GM23338 (cell line): ENCODE results near the gene SORBS2. TPM values are rescaled to one million over a fixed set of nuclear protein-coding genes. Genes with fewer than 3 reads are reported as not detected.
"Not testable (repeated sequence)": the region's sequence is repeated elsewhere in the genome, so short reads cannot be mapped to it uniquely, and the experiment has no call there.

Experiments
- ATAC-seq: fragments of 200-7000 bp; cut with Tn5 transposase; 3 replicates; pipeline ENCODE4 v1.9.1; 2020
- DNase-seq: peaks from one replicate; pipeline ENCODE4 v3.0.0-alpha.2; 2015; ENCODE audit warnings: low spot score
- H2AFZ ChIP-seq: fragments of 200-600 bp; sonication (generic); 2 replicates; pipeline ENCODE4 v1.8.0; 2016; ENCODE audit warnings: antibody characterized with exemption, mild to moderate bottlenecking, moderate library complexity
- H3F3A ChIP-seq: fragments of 200-600 bp; sonication (generic); replicated peaks from 2 replicates; pipeline ENCODE4 v1.8.0; 2017; ENCODE audit warnings: antibody characterized with exemption, mixed run types, low read depth
- H3K27ac ChIP-seq: fragments of 200-600 bp; sonication (generic); 2 replicates; pipeline ENCODE4 v1.6.1; 2016; ENCODE audit warnings: low read depth
- H3K27me3 ChIP-seq: fragments of 200-600 bp; sonication (generic); 2 replicates; pipeline ENCODE4 v1.8.0; 2016; ENCODE audit warnings: mild to moderate bottlenecking, mixed run types, moderate library complexity; ENCODE audit not compliant: insufficient read depth
- H3K36me3 ChIP-seq: fragments of 200-600 bp; sonication (generic); 2 replicates; pipeline ENCODE4 v1.8.0; 2016; ENCODE audit warnings: mild to moderate bottlenecking; ENCODE audit not compliant: insufficient read depth
- H3K4me1 ChIP-seq: fragments of 200-600 bp; sonication (generic); 2 replicates; pipeline ENCODE4 v1.8.0; 2016; ENCODE audit warnings: mild to moderate bottlenecking, moderate library complexity; ENCODE audit not compliant: insufficient read depth
- H3K4me2 ChIP-seq: fragments of 200-600 bp; sonication (generic); 2 replicates; pipeline ENCODE4 v1.7.1; 2017; ENCODE audit warnings: mixed run types
- H3K4me3 ChIP-seq: fragments of 200-600 bp; sonication (generic); 2 replicates; pipeline ENCODE4 v1.6.1; 2016; ENCODE audit warnings: mixed run types
- H3K79me2 ChIP-seq: fragments of 200-600 bp; sonication (generic); replicated peaks from 2 replicates; pipeline ENCODE4 v1.8.0; 2017; ENCODE audit warnings: mild to moderate bottlenecking; ENCODE audit not compliant: insufficient read depth
- H3K9me2 ChIP-seq: fragments of 200-600 bp; sonication (generic); 2 replicates; pipeline ENCODE4 v1.8.0; 2017; ENCODE audit not compliant: insufficient read depth
- H4K20me1 ChIP-seq: fragments of 200-600 bp; sonication (generic); replicated peaks from 2 replicates; pipeline ENCODE4 v1.8.0; 2017; ENCODE audit warnings: mild to moderate bottlenecking; ENCODE audit not compliant: insufficient read depth
- H3K27ac Mint-ChIP-seq: 2 replicates; pipeline ENCODE4 v1.8.0; 2020; ENCODE audit warnings: inconsistent platforms, mild to moderate bottlenecking, moderate library complexity, mixed read lengths
- H3K27me3 Mint-ChIP-seq: 3 replicates; pipeline ENCODE4 v1.8.0; 2022; ENCODE audit warnings: low read depth, mild to moderate bottlenecking, moderate library complexity, mixed read lengths, inconsistent platforms; ENCODE audit not compliant: insufficient read depth, poor library complexity
- H3K36me3 Mint-ChIP-seq: 3 replicates; pipeline ENCODE4 v1.8.0; 2021; ENCODE audit warnings: low read depth, mild to moderate bottlenecking, inconsistent platforms, moderate library complexity, mixed read lengths
- H3K4me1 Mint-ChIP-seq: 3 replicates; pipeline ENCODE4 v1.8.0; 2020; ENCODE audit warnings: mild to moderate bottlenecking, inconsistent platforms, mixed read lengths
- H3K4me3 Mint-ChIP-seq: 3 replicates; pipeline ENCODE4 v1.8.0; 2021; ENCODE audit warnings: moderate library complexity, mild to moderate bottlenecking, inconsistent platforms, mixed read lengths
- H3K9me3 Mint-ChIP-seq: 3 replicates; pipeline ENCODE4 v1.8.0; 2020; ENCODE audit warnings: moderate library complexity, mild to moderate bottlenecking, inconsistent platforms, mixed read lengths
- CREB1 ChIP-seq: fragments of 250-450 bp; sonication (Bioruptor Pico); IDR thresholded peaks from 2 replicates; pipeline ENCODE4 v1.5.0; 2020; ENCODE audit warnings: low read depth, mild to moderate bottlenecking, moderate library complexity
- JUNB ChIP-seq: IDR thresholded peaks from one replicate; pipeline ENCODE4 v1.6.1; 2016; ENCODE audit warnings: antibody characterized with exemption; ENCODE audit not compliant: unreplicated experiment
- NANOG ChIP-seq: IDR thresholded peaks from 2 replicates; pipeline ENCODE4 v1.6.1; 2016; ENCODE audit warnings: antibody characterized with exemption, borderline replicate concordance
- STAT1 ChIP-seq: IDR thresholded peaks from one replicate; pipeline ENCODE4 v1.6.1; 2016; ENCODE audit warnings: antibody characterized with exemption; ENCODE audit not compliant: unreplicated experiment
- ZNF114 ChIP-seq: fragments of 250-450 bp; sonication (Bioruptor Pico); IDR thresholded peaks from 2 replicates; pipeline ENCODE4 v1.5.0; 2020; ENCODE audit warnings: mild to moderate bottlenecking, moderate library complexity
- ZNF331 ChIP-seq: fragments of 250-450 bp; sonication (Bioruptor Pico); IDR thresholded peaks from 2 replicates; pipeline ENCODE4 v1.5.0; 2020; ENCODE audit warnings: low read depth, mild to moderate bottlenecking, moderate library complexity
- polyA plus RNA-seq: library from polyadenylated mRNA; unstranded; fragments of >200 nt; fragmentation: Nextera tagmentation; extraction: Ambion mirVana; gene quantifications from 2 replicates; pipeline ENCODE4 v1.2.1, GENCODE V29; 2016
- total RNA-seq: library from RNA; depleted of rRNA; stranded (reverse); fragments of >200 nt; shearing (Covaris generic); gene quantifications from 2 replicates; pipeline ENCODE4 v1.2.3, GENCODE V29; 2014
- TF ChIP-seq, protein P1 (sequence below): fragments of 250-450 bp; sonication (Bioruptor Pico); IDR thresholded peaks from 2 replicates; pipeline ENCODE4 v1.5.0; 2020; ENCODE audit warnings: mild to moderate bottlenecking, moderate library complexity
- TF ChIP-seq, protein P2 (sequence below): IDR thresholded peaks from 2 replicates; pipeline ENCODE4 v1.6.1; 2016; ENCODE audit warnings: antibody characterized with exemption
- TF ChIP-seq, protein P3 (sequence below), 2 experiments: fragments of 200-600 bp in 1 of 2; sonication (generic) in 1 of 2; conservative IDR thresholded peaks; 2 replicates each; pipeline versions ENCODE4 v1.5.1 to v1.6.1; 2016 to 2017; ENCODE audit warnings: antibody characterized with exemption in 2 of 2, low read depth in 2 of 2, mild to moderate bottlenecking in 2 of 2, moderate library complexity in 1 of 2

SORBS2 gene
- total and polyA plus RNA-seq, 2 experiments from 2014 or later = 17.8 to 27.6 TPM

DNA sequence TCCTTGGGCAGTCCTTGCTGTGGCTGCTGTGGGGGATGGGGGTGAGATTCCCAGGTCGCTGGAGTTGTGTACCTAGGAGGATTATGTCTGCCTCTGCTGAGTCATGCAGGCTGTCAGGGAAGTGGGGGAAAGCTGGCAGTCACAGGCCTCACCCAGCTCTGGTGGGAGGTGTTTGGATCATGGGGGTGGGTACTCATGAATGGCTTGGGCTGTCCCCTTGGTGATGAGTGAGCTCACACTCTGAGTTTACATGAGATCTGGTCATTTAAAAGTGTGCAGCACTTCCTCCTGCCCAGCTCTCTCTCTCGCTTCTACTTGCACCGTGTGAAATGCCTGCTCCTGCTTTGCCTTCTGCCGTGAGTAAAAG lies 252.1 kb downstream of the SORBS2 start (continued):
- TF ChIP-seq, protein P1, sequence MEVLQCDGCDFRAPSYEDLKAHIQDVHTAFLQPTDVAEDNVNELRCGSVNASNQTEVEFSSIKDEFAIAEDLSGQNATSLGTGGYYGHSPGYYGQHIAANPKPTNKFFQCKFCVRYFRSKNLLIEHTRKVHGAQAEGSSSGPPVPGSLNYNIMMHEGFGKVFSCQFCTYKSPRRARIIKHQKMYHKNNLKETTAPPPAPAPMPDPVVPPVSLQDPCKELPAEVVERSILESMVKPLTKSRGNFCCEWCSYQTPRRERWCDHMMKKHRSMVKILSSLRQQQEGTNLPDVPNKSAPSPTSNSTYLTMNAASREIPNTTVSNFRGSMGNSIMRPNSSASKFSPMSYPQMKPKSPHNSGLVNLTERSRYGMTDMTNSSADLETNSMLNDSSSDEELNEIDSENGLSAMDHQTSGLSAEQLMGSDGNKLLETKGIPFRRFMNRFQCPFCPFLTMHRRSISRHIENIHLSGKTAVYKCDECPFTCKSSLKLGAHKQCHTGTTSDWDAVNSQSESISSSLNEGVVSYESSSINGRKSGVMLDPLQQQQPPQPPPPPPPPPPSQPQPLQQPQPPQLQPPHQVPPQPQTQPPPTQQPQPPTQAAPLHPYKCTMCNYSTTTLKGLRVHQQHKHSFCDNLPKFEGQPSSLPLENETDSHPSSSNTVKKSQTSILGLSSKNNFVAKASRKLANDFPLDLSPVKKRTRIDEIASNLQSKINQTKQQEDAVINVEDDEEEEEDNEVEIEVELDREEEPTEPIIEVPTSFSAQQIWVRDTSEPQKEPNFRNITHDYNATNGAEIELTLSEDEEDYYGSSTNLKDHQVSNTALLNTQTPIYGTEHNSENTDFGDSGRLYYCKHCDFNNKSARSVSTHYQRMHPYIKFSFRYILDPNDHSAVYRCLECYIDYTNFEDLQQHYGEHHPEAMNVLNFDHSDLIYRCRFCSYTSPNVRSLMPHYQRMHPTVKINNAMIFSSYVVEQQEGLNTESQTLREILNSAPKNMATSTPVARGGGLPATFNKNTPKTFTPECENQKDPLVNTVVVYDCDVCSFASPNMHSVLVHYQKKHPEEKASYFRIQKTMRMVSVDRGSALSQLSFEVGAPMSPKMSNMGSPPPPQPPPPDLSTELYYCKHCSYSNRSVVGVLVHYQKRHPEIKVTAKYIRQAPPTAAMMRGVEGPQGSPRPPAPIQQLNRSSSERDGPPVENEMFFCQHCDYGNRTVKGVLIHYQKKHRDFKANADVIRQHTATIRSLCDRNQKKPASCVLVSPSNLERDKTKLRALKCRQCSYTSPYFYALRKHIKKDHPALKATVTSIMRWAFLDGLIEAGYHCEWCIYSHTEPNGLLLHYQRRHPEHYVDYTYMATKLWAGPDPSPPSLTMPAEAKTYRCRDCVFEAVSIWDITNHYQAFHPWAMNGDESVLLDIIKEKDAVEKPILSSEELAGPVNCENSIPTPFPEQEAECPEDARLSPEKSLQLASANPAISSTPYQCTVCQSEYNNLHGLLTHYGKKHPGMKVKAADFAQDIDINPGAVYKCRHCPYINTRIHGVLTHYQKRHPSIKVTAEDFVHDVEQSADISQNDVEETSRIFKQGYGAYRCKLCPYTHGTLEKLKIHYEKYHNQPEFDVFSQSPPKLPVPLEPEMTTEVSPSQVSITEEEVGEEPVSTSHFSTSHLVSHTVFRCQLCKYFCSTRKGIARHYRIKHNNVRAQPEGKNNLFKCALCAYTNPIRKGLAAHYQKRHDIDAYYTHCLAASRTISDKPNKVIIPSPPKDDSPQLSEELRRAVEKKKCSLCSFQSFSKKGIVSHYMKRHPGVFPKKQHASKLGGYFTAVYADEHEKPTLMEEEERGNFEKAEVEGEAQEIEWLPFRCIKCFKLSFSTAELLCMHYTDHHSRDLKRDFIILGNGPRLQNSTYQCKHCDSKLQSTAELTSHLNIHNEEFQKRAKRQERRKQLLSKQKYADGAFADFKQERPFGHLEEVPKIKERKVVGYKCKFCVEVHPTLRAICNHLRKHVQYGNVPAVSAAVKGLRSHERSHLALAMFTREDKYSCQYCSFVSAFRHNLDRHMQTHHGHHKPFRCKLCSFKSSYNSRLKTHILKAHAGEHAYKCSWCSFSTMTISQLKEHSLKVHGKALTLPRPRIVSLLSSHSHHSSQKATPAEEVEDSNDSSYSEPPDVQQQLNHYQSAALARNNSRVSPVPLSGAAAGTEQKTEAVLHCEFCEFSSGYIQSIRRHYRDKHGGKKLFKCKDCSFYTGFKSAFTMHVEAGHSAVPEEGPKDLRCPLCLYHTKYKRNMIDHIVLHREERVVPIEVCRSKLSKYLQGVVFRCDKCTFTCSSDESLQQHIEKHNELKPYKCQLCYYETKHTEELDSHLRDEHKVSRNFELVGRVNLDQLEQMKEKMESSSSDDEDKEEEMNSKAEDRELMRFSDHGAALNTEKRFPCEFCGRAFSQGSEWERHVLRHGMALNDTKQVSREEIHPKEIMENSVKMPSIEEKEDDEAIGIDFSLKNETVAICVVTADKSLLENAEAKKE = no peak
- TF ChIP-seq, protein P2, sequence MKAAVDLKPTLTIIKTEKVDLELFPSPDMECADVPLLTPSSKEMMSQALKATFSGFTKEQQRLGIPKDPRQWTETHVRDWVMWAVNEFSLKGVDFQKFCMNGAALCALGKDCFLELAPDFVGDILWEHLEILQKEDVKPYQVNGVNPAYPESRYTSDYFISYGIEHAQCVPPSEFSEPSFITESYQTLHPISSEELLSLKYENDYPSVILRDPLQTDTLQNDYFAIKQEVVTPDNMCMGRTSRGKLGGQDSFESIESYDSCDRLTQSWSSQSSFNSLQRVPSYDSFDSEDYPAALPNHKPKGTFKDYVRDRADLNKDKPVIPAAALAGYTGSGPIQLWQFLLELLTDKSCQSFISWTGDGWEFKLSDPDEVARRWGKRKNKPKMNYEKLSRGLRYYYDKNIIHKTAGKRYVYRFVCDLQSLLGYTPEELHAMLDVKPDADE = no peak
- TF ChIP-seq CREB1 (CRISPR knock-in tag) = no peak
- TF ChIP-seq, protein P3, sequence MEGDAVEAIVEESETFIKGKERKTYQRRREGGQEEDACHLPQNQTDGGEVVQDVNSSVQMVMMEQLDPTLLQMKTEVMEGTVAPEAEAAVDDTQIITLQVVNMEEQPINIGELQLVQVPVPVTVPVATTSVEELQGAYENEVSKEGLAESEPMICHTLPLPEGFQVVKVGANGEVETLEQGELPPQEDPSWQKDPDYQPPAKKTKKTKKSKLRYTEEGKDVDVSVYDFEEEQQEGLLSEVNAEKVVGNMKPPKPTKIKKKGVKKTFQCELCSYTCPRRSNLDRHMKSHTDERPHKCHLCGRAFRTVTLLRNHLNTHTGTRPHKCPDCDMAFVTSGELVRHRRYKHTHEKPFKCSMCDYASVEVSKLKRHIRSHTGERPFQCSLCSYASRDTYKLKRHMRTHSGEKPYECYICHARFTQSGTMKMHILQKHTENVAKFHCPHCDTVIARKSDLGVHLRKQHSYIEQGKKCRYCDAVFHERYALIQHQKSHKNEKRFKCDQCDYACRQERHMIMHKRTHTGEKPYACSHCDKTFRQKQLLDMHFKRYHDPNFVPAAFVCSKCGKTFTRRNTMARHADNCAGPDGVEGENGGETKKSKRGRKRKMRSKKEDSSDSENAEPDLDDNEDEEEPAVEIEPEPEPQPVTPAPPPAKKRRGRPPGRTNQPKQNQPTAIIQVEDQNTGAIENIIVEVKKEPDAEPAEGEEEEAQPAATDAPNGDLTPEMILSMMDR (conservative IDR thresholded peaks at IDR 0.05; ENCODE audit: low read depth in 2 of 2) = no peak
- no peak for TF ChIP-seq NANOG
- TF ChIP-seq ZNF114 (CRISPR knock-in tag) = no peak
- no peak for TF ChIP-seq STAT1
- no peak for TF ChIP-seq JUNB
- TF ChIP-seq ZNF331 (CRISPR knock-in tag) = no peak

DNA sequence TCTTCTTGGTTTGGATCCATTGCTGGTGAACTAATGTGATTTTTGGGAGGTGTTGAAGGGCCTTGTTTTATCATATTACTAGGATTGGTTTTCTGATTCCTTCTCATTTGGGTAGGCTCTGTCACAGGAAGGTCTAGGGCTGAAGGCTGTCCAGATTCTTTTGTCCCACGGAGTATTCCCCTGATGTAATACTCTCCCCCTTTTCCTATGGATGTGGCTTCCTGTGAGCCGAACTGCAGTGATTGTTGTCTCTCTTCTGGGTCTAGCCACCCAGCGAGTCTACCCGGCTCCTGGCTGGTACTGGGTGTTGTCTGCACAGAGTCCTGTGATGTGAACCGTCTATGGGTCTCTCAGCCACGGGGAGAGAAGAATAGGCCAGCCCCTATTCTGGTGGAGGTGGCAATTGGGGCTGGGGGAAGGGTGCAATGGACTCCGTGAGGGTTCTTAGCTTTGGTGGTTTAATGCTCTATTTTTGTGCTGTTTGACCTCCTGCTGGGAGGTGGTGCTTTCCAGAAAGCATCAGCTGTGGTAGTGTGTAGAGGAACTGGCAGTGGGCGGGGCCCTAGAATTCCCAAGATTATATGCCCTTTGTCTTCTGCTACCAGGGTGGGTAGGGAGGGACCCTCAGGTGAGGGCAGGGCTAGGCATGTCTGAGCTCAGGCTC lies 252.6 kb downstream of the SORBS2 start:
- Mint-ChIP-seq H3K27ac (peak overlapping the region; percentile 17; the same call in 1 of the 2 replicates), H3K4me1 (peaks cover 11% of the 10 kb centered on the region; the same call in 2 of the 3 replicates)
- H3K9me3 Mint-ChIP-seq, H3K4me1 ChIP-seq, H3K27ac ChIP-seq, H3K27me3 Mint-ChIP-seq, H3K4me2 ChIP-seq, H3K36me3 ChIP-seq, H3K36me3 Mint-ChIP-seq, H3K4me3 ChIP-seq, H3K27me3 ChIP-seq, H3F3A ChIP-seq, H3K79me2 ChIP-seq, H3K4me3 Mint-ChIP-seq, ATAC-seq, H3K9me2 ChIP-seq, H4K20me1 ChIP-seq, DNase-seq: not testable (repeated sequence)
- 0 out of 2 replicates have a peak overlapping the region, but pooled peaks have one; percentile 18 for H2AFZ ChIP-seq
